HG02852 (cell line): Measurements from ENCODE around the gene SLC2A4.
"Not testable (repeated sequence)": the region's sequence is repeated elsewhere in the genome, so short reads cannot be mapped to it uniquely, and the experiment has no call there.

Experiments used
- ATAC-seq: cut with Tn5 transposase; IDR thresholded peaks from one replicate; pipeline ENCODE4 v1.9.1; 2021; ENCODE audit warnings: mild to moderate bottlenecking, moderate library complexity; ENCODE audit not compliant: unreplicated experiment

Gene SLC2A4

DNA sequence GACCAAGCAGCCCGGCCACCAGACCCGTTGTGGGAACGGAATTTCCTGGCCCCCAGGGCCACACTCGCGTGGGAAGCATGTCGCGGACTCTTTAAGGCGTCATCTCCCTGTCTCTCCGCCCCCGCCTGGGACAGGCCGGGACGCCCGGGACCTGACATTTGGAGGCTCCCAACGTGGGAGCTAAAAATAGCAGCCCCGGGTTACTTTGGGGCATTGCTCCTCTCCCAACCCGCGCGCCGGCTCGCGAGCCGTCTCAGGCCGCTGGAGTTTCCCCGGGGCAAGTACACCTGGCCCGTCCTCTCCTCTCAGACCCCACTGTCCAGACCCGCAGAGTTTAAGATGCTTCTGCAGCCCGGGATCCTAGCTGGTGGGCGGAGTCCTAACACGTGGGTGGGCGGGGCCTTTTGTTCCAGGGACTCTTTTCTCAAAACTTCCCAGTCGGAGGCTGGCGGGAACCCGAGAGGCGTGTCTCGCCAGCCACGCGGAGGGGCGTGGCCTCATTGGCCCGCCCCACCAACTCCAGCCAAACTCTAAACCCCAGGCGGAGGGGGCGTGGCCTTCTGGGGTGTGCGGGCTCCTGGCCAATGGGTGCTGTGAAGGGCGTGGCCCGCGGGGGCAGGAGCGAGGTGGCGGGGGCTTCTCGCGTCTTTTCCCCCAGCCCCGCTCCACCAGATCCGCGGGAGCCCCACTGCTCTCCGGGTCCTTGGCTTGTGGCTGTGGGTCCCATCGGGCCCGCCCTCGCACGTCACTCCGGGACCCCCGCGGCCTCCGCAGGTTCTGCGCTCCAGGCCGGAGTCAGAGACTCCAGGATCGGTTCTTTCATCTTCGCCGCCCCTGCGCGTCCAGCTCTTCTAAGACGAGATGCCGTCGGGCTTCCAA lies at the start of gene SLC2A4:
TSS of gene SLC2A4 (plus strand) at position 645 of the 879 bp plus-strand sequence. CDS start at position 862, 217 bp downstream.
- peak; percentile 70 for ATAC-seq

DNA sequence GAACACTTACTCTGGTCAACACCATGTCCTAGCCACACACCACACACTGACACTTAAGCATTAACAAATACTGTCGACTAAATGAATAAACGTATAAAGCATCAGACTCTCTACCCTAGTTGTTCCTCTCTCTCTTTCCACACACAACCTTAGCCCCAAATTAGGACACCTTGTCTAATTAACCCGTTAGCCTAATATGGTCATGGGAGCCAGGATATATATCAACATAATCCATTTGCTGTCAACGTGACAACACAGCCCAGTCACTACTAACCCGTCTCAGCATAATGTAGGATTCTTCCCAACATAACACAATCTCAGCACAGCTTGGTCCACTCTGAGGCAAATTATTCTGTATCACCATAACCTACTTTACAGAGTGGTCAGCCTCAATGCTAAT lies 49.4 kb upstream of the SLC2A4 start:
- ATAC-seq, result no peak

DNA sequence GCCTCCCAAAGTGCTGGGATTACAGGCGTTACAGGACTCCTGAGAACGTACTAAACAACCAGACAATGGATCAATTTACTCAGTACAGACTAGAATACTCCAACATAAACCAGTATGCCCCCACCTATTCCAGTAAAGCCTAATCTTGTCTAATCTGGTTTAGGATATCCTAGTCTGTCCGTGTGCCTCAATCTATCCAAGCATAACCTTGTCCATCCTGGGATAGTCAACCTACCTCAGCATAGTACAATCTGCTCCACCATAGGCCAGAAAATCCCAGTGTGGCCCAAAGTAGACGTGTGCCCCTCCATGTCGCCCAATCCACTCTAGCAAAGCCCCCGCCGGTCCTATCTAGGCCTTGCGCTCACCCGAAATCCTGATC lies 47.8 kb upstream of the SLC2A4 start:
- ATAC-seq, result no peak

DNA sequence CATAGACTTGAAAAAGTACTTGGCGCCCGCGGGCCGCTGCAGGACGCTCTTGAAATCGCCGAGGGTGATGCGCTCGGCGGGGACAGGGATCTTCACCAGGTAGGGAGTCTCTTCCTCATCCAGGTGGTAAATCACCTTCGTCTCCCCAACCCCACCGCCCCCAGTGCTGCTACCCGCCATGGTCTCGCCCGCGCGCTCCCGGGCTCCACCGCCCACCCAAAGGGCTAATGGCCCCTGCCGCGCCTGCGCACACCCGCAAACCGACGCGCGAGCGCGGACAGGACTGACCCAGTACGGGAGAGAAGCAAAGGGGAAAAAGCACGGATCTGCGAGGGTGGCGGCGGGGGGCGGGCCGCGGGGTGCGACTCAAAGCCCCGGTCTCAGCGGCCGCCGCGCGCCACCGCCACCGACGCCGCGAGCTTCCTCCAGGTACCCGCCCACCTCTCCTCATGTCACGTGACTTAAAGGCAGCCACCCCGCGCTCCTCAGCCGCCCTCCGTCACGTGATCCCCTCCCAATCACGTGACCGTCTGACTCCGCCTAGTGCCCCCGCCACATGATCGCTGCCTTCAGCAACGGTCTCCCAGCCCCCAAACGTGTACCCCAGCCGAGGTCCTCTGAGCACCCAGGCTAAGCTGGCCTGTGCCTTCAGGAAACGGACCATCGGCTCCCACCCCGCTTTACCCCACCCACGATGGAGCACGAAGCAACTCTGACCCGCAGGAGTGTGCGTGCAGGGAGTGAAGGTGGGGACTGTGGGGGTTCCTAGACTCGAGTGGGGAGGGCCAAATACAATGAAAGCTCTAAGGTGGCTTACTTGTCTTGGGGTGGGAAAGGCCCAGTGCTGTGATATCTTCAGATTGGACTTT lies 47.2 kb upstream of the SLC2A4 start, which contains the start of gene DVL2:
TSS of gene DVL2 (minus strand) at position 435 of the 869 bp plus-strand sequence. CDS start at position 180, 255 bp downstream.
- peak; percentile 60 for ATAC-seq

DNA sequence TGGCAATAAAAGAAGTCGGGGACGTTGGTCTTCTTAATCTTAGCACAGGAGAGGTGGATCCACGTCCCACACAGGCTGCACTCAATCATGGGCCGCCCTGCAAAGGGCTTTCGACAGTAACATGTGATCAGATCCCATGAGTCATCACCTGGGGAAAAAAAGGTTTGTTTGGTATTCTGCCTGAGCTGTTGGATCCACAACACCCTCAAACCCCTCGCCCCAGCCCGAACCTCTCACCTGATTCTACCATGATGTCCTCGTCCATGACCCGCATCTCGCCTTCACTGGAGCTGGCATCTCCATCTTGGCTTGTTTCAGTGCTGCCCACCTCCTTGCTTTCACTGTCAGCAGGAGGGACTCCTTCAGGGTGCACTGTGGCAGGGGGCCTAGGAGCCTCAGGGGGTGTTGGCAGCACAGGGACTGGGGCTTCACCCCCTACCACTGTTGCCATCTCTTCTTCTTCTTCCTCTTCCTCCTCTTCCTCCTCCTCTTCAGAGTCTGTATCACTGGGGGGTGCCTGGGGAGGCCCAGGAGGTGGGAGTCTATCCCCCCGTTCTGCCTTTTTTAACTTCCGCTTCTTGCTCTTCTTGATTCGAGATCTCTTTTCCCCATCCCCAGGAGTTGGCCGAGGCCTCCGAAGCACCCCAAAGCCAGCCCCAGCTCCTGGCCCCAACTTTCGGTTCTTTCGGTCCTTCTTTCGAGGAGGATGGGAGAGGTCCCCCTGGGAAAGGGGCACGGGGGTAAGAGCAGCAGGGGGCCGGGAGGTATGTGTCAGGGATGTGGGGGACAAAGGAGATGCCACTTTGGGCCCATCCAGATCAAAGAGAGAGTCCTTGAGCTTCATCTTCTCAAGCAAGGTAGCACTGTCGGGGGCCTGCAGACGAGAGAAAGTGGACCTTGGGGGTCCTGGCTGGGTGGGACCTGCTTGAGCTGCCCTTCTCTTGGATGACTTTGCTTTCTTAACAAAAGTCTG lies 45.5 kb upstream of the SLC2A4 start:
- no peak for ATAC-seq

DNA sequence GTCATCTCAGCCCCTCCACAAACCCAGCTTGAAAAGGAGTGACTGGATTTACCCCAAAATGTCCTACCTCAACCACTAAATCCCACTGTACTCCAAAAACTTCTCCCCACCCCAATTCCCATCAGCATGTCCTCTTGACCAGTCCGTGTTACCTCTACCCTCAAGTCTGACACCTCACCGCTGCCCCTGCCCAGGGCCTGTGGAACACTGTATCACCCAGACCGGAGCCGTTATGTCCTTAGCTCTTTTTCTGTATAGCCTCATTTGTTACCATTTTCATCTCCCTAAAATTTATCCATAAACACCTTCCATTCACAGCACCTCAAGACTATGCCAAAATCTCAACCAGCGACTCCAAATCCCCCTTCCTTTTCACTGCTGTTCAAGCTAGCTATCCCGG lies 44.7 kb upstream of the SLC2A4 start:
- ATAC-seq, result no peak

DNA sequence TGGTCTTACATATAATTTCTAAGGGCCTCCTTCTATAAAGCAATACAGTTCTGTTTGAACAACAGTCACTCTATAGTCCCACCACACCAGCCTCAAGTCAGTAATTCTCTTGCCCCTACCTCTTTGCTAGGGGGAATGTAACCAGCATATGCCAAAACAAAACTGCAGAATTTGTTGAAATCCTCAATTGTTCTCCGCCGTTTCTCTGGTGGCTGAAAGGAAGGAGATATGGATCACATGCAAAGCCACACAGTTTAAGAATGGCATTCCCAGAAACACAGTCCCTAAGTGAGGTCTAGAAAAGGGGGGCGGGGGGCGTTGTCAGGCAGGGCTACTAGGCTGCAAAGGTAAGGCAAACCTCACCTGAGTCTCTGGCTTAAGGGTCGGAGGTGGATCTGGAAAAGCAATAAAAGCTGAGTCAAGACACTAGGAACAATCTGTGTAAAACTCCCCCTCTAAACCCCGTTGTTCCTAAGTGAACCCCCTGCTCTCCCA lies 44.2 kb upstream of the SLC2A4 start:
- no peak for ATAC-seq

DNA sequence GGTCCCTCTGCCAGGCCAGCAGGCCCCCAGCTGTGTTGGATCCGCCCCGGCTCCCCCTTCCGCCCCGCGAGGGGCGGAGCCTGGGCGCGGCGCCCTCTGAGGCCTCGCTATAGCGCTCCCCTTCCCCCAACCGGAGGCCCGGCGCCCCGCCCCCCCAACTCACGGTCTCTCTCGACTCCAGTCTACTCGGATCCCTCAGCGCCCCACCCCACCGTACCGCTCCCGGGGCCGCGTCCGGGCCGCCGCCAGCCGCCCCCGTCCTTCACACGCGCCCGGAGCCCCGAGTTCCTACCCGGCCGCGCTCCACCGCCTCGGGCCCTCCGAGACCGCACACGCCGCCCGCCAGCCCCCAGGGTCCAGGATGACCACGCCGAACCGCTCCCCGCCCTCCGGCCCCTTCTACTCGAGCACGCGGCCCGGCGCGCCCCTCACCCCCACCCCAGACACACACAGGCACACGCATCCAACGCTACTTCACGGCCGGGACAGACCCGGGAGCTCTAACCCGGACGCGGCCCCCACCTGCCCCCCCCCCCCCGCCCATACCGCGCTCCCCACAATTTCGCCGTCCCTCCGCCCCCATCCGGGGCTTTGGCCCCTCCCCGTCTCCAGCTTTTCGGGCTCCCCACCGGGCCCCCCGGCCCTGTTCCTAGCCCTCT lies 43.6 kb upstream of the SLC2A4 start:
- ATAC-seq, result no peak

DNA sequence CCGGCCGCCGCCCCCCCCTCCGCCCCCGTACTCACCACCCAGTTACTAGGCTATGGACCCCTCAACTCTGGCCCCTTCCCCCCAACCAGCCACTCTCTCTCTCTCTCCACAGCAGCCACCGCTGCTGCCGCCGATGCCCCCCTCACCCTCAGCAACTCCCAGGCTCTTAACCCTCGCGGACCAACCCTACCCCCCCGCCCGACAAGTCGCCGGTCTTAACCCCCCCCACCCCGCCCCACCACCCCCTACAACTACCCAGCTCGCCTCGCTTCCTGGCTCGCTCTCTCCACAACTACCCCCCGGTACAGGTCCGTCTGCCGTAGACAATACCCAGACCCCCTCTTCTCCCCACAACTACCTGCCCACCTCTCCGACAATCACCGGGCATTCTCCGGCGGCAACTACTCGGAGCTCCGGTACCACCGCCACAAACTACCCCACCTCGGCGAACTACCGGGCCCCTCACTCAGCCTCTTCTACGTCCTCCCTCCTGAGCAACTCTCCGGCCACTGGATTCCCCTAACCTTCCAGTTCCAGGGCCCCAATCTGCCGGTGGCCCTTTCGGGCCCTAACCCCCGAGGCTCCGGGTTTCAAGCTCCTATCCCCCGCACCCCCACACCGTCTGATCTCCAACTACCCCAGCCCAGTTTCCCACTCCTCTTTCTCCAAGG lies 43.0 kb upstream of the SLC2A4 start:
- no peak for ATAC-seq

DNA sequence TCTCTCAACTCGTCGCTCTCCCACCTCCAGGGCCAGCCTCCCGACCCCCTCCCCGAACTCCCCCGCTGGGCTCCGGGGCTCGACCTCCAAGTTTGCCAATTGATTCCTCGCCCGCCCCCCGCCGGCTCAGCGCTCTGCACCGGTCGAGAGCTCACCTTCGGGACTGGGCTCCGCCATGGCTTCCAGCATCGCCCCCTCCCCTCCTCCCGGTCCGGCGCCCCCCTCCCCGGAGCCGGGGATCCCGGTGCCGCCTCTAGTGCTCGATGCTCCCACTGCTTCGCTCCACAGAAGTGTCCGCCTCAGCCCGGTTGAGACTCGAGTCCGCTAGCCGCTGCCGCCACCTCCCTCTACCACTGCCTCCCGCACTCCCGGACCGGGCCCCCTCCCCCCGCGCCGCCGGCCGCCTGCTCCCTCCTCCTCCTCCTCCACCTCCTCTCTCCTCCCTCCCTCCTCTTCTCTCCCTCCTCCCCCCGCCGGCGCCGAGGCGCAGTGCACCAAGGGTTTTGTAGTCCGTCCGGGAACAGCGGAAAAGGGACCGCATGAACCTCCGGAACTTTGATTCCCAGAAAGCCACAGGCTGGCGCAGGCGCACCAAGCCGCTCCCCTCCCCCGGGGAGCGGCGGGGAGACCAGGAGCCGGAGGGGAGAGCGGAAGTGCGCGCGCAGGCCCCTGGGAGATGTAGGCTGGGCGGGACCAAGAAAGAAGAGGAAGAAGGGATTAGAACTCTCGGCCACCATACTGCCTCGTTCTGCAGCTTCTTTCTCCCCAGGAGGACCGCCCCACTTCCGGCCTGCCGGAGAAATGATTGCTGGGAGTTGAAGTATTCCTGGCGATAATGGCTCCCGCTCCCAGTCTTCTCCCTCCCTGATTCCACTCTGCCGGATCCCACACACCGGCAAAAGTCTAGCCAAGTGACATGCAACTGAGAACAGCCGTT lies 42.2 kb upstream of the SLC2A4 start, which contains the start of gene PHF23:
TSS of gene PHF23 (minus strand) at position 367 of the 937 bp plus-strand sequence. CDS start at position 189, 178 bp downstream.
- ATAC-seq, result peak; percentile 48

DNA sequence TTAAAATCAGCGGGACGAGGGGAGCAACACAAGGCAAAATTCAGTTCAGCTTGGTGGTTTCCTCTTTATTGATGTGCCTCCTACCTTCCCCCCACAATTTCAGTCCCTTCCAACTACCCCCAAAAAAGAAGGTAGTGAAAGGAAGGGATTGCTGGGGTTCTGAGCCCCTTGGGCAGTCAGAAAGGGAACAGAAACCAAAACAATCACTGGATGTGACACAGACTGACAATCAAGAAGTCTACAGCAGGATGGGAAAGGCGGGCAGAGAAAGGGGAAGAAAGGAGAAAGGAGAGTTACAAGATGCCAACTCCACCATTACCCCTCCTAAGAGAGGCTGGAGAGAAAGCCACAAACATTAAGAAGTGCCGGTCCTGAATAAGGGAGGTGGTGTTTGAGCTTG lies 41.1 kb upstream of the SLC2A4 start:
- no peak for ATAC-seq

DNA sequence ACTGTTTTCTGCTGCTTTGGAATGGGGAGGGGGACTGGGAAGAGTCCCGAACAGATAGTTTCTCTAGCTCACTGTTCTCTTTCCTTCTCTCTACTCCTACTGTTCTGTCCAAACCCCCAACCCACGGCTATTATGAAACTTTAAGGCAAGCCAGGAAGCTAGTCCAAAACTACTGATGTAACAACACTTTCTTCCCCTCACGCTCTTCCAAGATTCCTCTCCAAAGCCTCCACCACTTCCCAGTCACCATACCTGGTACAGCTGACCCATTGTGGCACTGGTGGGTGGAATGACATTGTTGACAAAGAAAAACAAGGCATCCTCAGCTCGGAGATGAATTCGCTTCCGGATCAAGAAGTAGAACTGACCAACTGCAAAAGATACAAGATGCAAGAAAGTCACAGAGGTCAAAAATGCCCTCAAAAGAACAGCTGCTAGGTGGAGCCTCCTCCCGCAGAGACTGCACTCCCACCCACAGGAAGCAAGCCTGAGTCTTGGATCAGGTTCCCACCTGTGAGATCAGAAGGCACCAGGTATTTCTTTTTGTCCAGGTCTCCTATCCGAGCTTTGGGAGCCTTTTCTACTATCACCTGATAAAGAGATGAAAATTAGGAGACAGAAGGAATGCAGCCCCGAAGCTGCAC lies 40.3 kb upstream of the SLC2A4 start:
- ATAC-seq, result no peak

DNA sequence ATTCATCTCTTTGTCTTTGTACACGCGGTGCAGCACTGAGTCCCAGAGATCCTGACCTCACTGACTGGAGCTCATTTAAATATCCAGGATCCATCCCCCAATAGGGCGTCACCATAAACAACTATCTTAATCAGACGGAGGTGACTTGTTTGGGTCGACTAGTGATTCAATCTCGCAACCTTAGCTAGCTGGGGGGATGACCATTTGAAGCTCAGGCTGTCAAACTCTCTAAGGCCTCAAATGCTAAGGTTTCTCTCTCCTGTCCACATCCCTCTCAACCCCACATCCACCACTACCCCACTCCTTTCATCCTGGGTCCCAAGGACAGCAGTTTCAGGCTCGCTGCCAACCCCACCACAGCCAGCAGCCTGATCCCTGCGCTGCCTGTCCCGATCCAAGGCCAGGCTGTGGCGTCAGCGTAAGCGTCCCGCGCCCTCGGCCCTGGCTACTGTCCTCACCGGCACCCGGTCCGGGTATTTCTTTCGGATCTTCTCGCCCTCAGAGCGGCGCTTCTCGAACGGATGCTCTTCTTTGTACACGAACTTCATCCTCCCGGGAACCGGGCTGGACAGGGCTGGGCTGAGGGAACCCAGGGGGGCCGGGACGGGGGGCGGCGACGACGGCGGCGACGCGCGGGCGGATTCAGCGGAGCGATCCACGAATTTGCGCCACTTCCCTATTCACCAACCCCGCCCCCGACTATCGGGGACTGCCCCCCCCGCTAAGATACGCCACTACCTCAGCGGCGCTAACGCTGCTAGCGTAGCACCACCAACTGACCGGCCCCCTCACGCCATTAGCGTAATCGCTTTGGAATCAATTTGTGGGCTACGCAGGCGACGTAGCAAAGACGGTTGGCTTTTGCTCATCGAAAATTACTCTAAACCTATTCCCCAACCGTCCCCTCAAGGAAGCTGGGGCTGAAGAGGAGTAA lies 39.5 kb upstream of the SLC2A4 start, which contains the start of gene GABARAP:
TSS of gene GABARAP (minus strand) at position 667 of the 934 bp plus-strand sequence. CDS start at position 548, 119 bp downstream.
- peak; percentile 27 for ATAC-seq

DNA sequence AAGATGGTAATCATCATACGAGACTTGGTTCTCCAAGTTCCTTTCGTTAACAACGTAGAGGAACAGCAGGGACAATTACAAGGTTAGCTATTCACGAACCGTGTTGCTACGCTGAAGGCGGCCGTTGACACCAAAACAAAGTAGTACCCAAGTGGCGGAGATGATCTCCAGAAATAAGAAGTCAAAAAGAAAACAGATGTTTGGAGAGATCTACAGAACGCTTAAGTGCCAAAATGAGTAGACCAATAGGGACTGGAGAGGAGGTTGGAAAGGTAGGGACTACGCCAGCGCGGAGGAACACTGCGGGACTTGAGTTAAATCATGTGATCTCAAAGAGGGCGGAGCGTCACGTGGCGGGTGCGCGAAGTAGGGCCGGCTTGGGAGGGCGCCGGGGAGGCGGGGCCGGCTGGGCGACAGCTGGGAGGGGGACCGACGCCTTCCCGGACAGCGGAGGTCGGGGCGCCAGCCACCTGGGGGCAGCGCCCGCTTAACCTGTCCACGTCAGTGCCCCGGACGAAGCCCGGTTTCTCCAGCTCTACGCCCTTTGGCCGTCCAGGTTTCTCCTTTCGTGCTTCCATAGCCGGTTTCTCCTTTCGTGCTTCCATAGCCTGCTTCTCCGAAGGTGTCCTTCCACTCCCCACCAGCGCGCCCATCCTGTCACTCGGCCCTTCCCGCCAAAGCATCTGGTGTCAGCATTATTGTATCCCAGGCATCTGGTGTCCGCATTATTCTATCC lies 38.6 kb upstream of the SLC2A4 start:
- ATAC-seq, result peak; percentile 44

DNA sequence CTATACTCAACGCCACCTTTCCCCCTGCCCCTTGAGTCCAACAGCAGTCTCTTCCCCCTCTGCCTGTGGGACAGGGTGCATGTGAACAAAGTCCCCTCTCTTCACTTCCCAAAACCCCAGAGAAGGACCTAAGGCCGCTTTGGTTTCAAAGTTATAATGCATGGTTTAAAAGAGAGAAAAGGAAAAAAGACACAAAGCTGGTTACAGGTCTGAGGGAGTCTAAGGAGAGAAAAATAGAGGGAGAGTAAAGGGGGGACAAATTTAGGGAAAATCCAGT lies 38.1 kb upstream of the SLC2A4 start:
- ATAC-seq, result no peak

DNA sequence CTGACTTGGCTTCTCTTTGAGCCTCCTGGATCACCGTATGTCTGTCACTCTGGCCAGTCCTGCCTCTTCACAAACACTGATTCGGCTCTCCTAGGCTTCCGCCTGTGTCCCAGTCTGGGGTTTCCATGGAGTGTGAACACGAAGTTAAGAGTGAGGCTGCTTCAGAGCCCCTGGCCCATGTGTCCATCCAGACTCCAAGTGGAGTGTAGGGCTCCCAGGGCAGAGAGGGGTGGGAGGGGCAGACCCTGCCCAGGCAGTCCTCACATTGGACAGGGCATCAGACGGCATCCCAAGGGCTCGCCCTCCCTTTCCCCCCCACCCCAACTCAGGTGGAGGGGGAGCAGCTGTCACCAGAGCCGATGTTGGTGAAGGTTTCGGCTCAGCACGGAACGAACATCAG lies 37.7 kb upstream of the SLC2A4 start:
- not testable (repeated sequence) for ATAC-seq
